GM18508 (cell line): ENCODE data around the gene REV3L.

Experiments
- ATAC-seq: cut with Tn5 transposase; IDR thresholded peaks from one replicate; pipeline ENCODE4 v1.9.1; 2021; ENCODE audit warnings: moderate number of reproducible peaks; ENCODE audit not compliant: insufficient read depth, unreplicated experiment

The REV3L gene

GRCh38 chr6:111472933-111473435, 10.0 kb downstream of the REV3L start:
- no peak for ATAC-seq

GRCh38 chr6:111471958-111472357, 11.1 kb downstream of the REV3L start:
- no peak for ATAC-seq

GRCh38 chr6:111471533-111471932, 11.5 kb downstream of the REV3L start:
- no peak for ATAC-seq

- no peak for ATAC-seq
Observed at GRCh38 chr6:111470991-111471390, 12.0 kb downstream of the REV3L start.

- no peak for ATAC-seq
Observed at GRCh38 chr6:111469543-111469942, 13.5 kb downstream of the REV3L start.

DNA sequence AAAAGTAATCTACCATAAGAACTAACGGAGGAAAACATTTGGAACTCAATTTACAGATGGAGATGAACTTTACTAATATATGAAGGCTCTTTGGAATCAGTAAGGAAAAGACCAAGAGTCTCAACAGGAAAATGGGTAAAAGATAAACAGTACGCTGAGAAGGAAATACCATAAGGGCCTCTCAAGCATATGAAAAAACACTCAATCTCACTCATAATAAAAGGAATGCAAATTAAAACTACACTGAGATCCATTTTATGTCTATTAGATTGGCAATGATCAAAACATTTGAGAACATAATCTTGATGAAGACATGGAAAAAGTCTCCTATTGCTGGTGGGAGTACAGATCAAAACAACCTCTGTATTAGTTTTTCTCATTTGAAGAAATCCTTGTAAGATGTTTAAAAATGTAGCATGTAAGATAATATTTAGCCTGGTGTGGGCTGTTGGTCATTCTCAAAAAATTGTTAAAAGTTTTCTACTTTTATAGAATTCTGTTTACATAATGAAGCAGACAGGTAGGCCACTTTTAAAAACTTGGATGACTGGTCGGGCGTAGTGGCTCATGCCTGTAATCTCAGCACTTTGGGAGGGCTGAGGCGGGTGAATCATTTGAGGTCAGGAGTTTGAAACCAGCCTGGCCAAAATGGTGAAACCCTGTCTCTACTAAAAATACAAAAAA, 14.5 kb downstream of the REV3L start:
- no peak for ATAC-seq

- ATAC-seq = no peak
Observed at GRCh38 chr6:111464184-111464583, 18.8 kb downstream of the REV3L start.

GRCh38 chr6:111462770-111463391, 20.1 kb downstream of the REV3L start:
- no peak for ATAC-seq

- ATAC-seq = no peak
Observed at GRCh38 chr6:111461860-111462259, 21.2 kb downstream of the REV3L start.

GRCh38 chr6:111458670-111459232, 24.3 kb downstream of the REV3L start:
- ATAC-seq = no peak

DNA sequence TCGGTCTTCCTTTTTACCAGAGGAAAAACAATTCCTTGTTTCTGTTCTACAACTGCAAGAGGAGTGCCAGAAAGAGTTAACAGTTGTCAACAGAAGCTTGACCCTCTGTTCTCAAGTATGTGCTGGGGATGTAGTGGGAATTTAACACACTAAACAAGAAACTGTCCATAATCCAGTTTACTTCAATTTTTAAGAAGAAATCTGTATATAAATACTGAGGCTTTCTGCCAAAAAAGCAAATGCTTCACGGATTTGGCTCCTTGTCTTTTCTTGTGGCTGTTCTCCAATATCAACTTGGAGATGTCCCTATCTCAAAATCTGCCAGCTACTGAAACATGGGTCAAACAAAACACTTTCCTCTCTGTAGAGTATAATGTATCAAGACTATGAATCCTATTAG, 26.8 kb downstream of the REV3L start:
- ATAC-seq = no peak

GRCh38 chr6:111450636-111451035, 32.4 kb downstream of the REV3L start:
- no peak for ATAC-seq

- ATAC-seq = no peak
Observed at GRCh38 chr6:111450087-111450486, 32.9 kb downstream of the REV3L start.

DNA sequence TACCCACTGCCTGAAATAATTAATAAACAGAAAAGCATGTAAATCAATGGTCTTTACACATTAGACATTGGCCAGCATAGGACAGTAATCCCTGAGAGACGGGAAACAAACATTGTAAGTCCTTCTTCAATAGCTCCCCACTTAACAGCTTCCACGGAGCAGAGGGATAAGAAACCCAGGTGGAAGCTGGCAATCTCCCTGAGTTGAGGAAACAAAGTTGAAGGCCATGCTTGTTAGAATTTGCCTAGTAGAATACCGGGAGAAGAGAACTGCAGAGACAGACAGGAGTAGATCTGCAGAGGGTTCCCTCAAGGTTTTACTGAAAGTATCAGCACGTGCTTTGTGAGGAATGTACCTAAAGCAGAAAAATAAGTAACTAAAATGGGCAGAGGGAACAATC, 33.9 kb downstream of the REV3L start:
- no peak for ATAC-seq

- no peak for ATAC-seq
Observed at GRCh38 chr6:111447051-111447450, 36.0 kb downstream of the REV3L start.

DNA sequence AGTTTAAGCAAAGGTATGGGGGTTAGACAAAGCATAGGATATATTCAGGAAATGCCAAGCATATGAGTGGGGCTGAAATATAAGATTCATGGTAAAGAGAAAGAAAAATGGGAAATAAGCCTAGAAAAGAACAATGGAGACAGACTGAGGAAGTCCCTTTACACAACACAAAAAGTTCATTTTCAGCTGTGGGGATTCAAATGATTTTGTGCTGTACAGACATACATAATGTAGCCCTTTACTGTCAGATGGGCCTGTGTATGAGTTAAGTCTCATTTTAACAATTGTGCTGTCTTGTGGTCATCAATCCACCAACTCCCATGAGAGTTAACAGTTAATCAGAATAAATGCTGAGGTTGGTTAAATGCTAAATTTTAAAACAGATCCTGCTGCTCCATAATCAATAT, 37.2 kb downstream of the REV3L start:
- ATAC-seq = no peak

DNA sequence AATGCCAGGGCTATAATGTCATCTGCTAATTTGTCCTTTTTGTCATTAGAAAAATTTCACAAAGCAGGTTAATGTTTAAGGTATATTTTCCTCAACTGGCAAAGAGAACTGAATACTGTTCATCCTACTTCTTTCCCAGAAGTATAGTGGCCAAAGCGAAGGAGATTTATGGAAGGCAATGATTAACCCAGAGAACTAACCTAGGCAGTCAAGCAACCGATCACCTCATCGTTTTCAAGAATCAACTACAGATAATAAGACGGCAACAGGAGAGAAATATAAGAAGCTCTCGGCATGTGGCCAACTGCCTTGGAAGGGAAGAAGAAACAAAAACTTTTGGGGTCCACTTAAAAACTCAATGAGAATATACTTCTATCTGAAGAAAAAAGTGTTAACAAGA, 38.2 kb downstream of the REV3L start:
- no peak for ATAC-seq

GRCh38 chr6:111441678-111442243, 41.3 kb downstream of the REV3L start:
- ATAC-seq = no peak

DNA sequence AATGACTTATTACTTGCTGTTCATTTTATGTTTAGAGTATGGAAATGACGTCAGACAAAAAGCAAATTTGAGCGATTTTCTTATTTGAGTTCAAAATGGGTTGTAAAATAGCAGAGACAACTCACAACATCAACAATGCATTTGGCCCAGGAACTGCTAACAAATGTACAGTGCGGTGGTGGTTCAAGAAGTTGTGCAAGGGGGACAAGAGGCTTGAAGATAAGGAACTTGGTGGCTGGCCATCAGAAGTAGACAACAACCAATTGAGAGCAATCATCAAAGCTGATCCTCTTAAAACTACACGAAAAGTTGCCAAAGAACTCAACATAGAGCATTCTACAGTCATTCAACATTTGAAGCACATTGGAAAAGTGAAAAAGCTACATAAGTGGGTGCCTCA, 43.8 kb downstream of the REV3L start:
- ATAC-seq = no peak

GRCh38 chr6:111437573-111437972, 45.4 kb downstream of the REV3L start:
- ATAC-seq = no peak

GRCh38 chr6:111432511-111432910, 50.5 kb downstream of the REV3L start:
- no peak for ATAC-seq
